Osteoblast (primary cell): ENCODE results near the gene RAI14. TPM values are rescaled to one million over a fixed set of nuclear protein-coding genes. Genes with fewer than 3 reads are reported as not detected.
"Not testable (repeated sequence)": the region's sequence is repeated elsewhere in the genome, so short reads cannot be mapped to it uniquely, and the experiment has no call there.

Experiments used
- DNase-seq: peaks from one replicate; pipeline ENCODE4 v3.0.0; 2011; ENCODE audit warnings: low spot score, mixed read lengths; ENCODE audit not compliant: insufficient read length; ENCODE audit errors: missing footprints
- H2AFZ ChIP-seq: 2 replicates; pipeline ENCODE4 v1.6.0; 2011; ENCODE audit warnings: mild to moderate bottlenecking, low read length
- H3K27ac ChIP-seq: 2 replicates; pipeline ENCODE4 v1.5.1; 2011; ENCODE audit warnings: mild to moderate bottlenecking, low read depth, low read length, moderate library complexity
- H3K27me3 ChIP-seq: 2 replicates; pipeline ENCODE4 v1.6.0; 2012; ENCODE audit warnings: mild to moderate bottlenecking, control low read depth, inconsistent platforms, low read length, moderate library complexity; ENCODE audit not compliant: insufficient read depth
- H3K36me3 ChIP-seq: 2 replicates; pipeline ENCODE4 v1.5.1; 2011; ENCODE audit warnings: mild to moderate bottlenecking, low read length, control low read depth, moderate library complexity; ENCODE audit not compliant: insufficient read depth
- H3K4me1 ChIP-seq: 2 replicates; pipeline ENCODE4 v1.5.1; 2011; ENCODE audit warnings: mild to moderate bottlenecking, low read length, control low read depth, moderate library complexity; ENCODE audit not compliant: insufficient read depth
- H3K4me2 ChIP-seq: 2 replicates; pipeline ENCODE4 v1.6.0; 2011; ENCODE audit warnings: mild to moderate bottlenecking, low read length; ENCODE audit not compliant: insufficient read depth
- H3K4me3 ChIP-seq: fragments of 200-600 bp; sonication (generic); 3 replicates; pipeline ENCODE4 v1.5.1; 2012; ENCODE audit warnings: mild to moderate bottlenecking, low read length, inconsistent platforms; ENCODE audit not compliant: insufficient read depth
- H3K79me2 ChIP-seq: 2 replicates; pipeline ENCODE4 v1.6.0; 2012; ENCODE audit warnings: mild to moderate bottlenecking, low read length, control low read depth, inconsistent platforms; ENCODE audit not compliant: insufficient read depth
- H3K9me3 ChIP-seq: 2 replicates; pipeline ENCODE4 v1.5.1; 2011; ENCODE audit warnings: low read depth, low read length, control low read depth
- H4K20me1 ChIP-seq: 2 replicates; pipeline ENCODE4 v1.6.0; 2012; ENCODE audit warnings: mild to moderate bottlenecking, low read length, control low read depth; ENCODE audit not compliant: insufficient read depth
- CTCF ChIP-seq: IDR thresholded peaks from 2 replicates; pipeline ENCODE4 v1.5.1; 2011; ENCODE audit warnings: mild to moderate bottlenecking, low read depth, low read length, moderate library complexity; ENCODE audit errors: extremely low read depth
- total RNA-seq: library from RNA; depleted of rRNA; stranded (reverse); fragments of >200 nt; gene quantifications from 2 replicates; pipeline ENCODE4 v1.2.3, GENCODE V29; 2012

RAI14 gene
- total RNA-seq, 1 donor: 149 TPM

- Histone ChIP-seq H2AFZ (no peak overlapping the region), H3K27me3 (no peaks in the 10 kb centered on the region), H3K4me1 (peaks cover 10% of the 10 kb centered on the region), H3K79me2 (peaks cover 89% of the 10 kb centered on the region), H3K36me3 (peaks cover 13% of the 10 kb centered on the region), H3K4me2 (no peak overlapping the region), H4K20me1 (peaks cover 12% of the 10 kb centered on the region), H3K27ac (peak overlapping the region; percentile 54), H3K9me3 (no peaks in the 10 kb centered on the region), H3K4me3 (no peak overlapping the region)
- TF ChIP-seq CTCF: no peak
- no peak for DNase-seq
Measured at GRCh38 chr5:34750206-34750605, 94.1 kb downstream of the RAI14 start.

- H3K9me3 ChIP-seq: no peaks in the 10 kb centered on the region
- H2AFZ ChIP-seq: no peak overlapping the region
- H3K36me3 ChIP-seq: peaks cover 16% of the 10 kb centered on the region
- H3K27ac ChIP-seq: peak overlapping the region; percentile 54
- no peaks in the 10 kb centered on the region for H3K27me3 ChIP-seq
- H3K4me3 ChIP-seq: no peak overlapping the region
- H3K4me2 ChIP-seq: no peak overlapping the region
- peaks cover 19% of the 10 kb centered on the region for H4K20me1 ChIP-seq
- no peak for TF ChIP-seq CTCF
- H3K79me2 ChIP-seq: peaks cover 94% of the 10 kb centered on the region
- peak; percentile 90 for DNase-seq
- H3K4me1 ChIP-seq: peaks cover 20% of the 10 kb centered on the region
Measured at GRCh38 chr5:34751807-34752736, 95.9 kb downstream of the RAI14 start.

- Histone ChIP-seq H3K36me3 (peaks cover 25% of the 10 kb centered on the region), H3K27ac (peak overlapping the region; percentile 16), H4K20me1 (peaks cover 21% of the 10 kb centered on the region), H3K4me1 (peaks cover 22% of the 10 kb centered on the region), H3K79me2 (peaks cover 94% of the 10 kb centered on the region)
- H3K9me3 ChIP-seq, H3K4me3 ChIP-seq, DNase-seq, H2AFZ ChIP-seq, H3K4me2 ChIP-seq, H3K27me3 ChIP-seq: not testable (repeated sequence)
Measured at GRCh38 chr5:34753236-34753635, 97.1 kb downstream of the RAI14 start.

GRCh38 chr5:34755926-34756325 lies 99.8 kb downstream of the RAI14 start:
- Histone ChIP-seq H3K4me2 (no peak overlapping the region), H3K27me3 (no peaks in the 10 kb centered on the region), H3K27ac (peak overlapping the region; percentile 72), H3K4me1 (peaks cover 12% of the 10 kb centered on the region), H4K20me1 (peaks cover 12% of the 10 kb centered on the region), H3K79me2 (peaks cover 90% of the 10 kb centered on the region), H2AFZ (no peak overlapping the region), H3K4me3 (no peak overlapping the region), H3K36me3 (peaks cover 41% of the 10 kb centered on the region), H3K9me3 (no peaks in the 10 kb centered on the region)
- TF ChIP-seq CTCF: no peak
- no peak for DNase-seq
